Vagina (tissue), 2 donors: ENCODE measurements around the gene CES1.

ENCODE experiments used
- CTCF ChIP-seq, 3 experiments: fragments of 450-650 bp in 2 of 3; fragments of 200-600 bp in 1 of 3; sonication (generic) in 1 of 3; IDR thresholded peaks; one replicate each; pipeline ENCODE4 v1.5.1; 2017 to 2019; ENCODE audit warnings: antibody characterized with exemption in 3 of 3, mild to moderate bottlenecking in 2 of 3, moderate library complexity in 2 of 3
- POLR2A ChIP-seq, 2 donors: fragments of 450-650 bp; IDR thresholded peaks; one replicate each; pipeline ENCODE4 v1.6.1; 2017; ENCODE audit warnings: antibody characterized with exemption in 2 of 2, mild to moderate bottlenecking in 2 of 2, moderate library complexity in 2 of 2

GRCh38 chr16:55760310-55761001, 72.4 kb downstream of the CES1 start:
- TF ChIP-seq POLR2A (IDR thresholded peaks at IDR 0.05) (no peak), CTCF (IDR thresholded peaks at IDR 0.05) (no peak)
